Progenitor cell of endocrine pancreas (in vitro differentiated cells): ENCODE measurements around the gene HTR2B. TPM values are rescaled to one million over a fixed set of nuclear protein-coding genes. Genes with fewer than 3 reads are reported as not detected.
"Not testable (repeated sequence)": the region's sequence is repeated elsewhere in the genome, so short reads cannot be mapped to it uniquely, and the experiment has no call there.

Experiments used
- DNase-seq: peaks from one replicate; pipeline ENCODE4 v3.0.0; 2021; ENCODE audit warnings: low spot score; ENCODE audit not compliant: unreplicated experiment
- H3K27ac Mint-ChIP-seq: 2 replicates; pipeline ENCODE4 v1.8.0; 2021; ENCODE audit warnings: mild to moderate bottlenecking, moderate library complexity, mixed read lengths
- H3K27me3 Mint-ChIP-seq: 2 replicates; pipeline ENCODE4 v1.8.0; 2021; ENCODE audit warnings: mixed read lengths
- H3K36me3 Mint-ChIP-seq: 2 replicates; pipeline ENCODE4 v1.8.0; 2022; ENCODE audit warnings: mixed read lengths; ENCODE audit not compliant: insufficient read depth
- H3K4me1 Mint-ChIP-seq: 2 replicates; pipeline ENCODE4 v1.8.0; 2021; ENCODE audit warnings: low read depth, mixed read lengths
- H3K4me3 Mint-ChIP-seq: 2 replicates; pipeline ENCODE4 v1.8.0; 2021; ENCODE audit warnings: low read depth, mild to moderate bottlenecking, moderate library complexity, mixed read lengths
- H3K9me3 Mint-ChIP-seq: 2 replicates; pipeline ENCODE4 v1.8.0; 2021; ENCODE audit warnings: low read depth, mixed read lengths
- total RNA-seq: library from RNA; stranded (reverse); gene quantifications from 2 replicates; pipeline ENCODE4 v1.2.1, GENCODE V29; 2021
- TF ChIP-seq, protein P1 (sequence below): fragments of 200-600 bp; sonication (generic); IDR thresholded peaks from one replicate; pipeline ENCODE4 v1.5.0; 2021; ENCODE audit warnings: antibody characterized with exemption, mild to moderate bottlenecking; ENCODE audit not compliant: unreplicated experiment

HTR2B gene
- total RNA-seq, 1 donor from 2014 or later, result not detected

DNA sequence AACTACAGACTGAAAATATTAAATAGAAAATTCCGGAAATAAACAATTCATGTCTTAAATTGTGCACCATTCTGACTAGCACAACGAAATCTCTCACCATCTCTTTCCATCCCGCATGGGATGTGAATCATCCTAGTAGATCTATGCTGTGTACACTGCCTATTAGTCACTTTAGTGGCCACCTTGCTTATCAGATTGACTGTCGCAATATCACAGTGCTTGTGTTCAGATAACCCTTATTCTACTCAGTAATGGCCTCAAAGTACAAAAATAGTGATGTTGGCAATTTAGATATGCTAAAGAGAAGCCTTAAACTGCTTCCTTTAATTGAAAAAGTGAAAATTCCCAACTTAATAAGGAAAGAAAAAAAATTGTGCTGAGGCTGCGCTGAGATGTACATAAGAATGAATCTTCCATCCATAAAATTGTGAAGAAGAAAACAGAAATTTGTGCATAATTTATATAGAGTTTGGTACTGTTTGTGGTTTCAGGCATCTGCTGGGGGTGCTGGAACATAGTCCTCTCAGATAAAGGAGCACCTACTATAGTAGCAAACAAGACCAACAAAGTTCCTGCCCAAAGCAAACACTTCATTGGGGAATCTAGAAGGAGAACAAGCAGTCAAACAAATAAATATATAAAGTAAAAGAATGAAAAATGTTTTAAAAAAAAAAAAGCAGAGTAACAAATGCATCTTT is 56.2 kb downstream of the HTR2B start:
- H3K4me3 Mint-ChIP-seq, result no peak overlapping the region
- H3K27ac Mint-ChIP-seq, result no peak overlapping the region
- no peak for DNase-seq
- H3K27me3 Mint-ChIP-seq, result no peaks in the 10 kb centered on the region
- TF ChIP-seq, protein P1, sequence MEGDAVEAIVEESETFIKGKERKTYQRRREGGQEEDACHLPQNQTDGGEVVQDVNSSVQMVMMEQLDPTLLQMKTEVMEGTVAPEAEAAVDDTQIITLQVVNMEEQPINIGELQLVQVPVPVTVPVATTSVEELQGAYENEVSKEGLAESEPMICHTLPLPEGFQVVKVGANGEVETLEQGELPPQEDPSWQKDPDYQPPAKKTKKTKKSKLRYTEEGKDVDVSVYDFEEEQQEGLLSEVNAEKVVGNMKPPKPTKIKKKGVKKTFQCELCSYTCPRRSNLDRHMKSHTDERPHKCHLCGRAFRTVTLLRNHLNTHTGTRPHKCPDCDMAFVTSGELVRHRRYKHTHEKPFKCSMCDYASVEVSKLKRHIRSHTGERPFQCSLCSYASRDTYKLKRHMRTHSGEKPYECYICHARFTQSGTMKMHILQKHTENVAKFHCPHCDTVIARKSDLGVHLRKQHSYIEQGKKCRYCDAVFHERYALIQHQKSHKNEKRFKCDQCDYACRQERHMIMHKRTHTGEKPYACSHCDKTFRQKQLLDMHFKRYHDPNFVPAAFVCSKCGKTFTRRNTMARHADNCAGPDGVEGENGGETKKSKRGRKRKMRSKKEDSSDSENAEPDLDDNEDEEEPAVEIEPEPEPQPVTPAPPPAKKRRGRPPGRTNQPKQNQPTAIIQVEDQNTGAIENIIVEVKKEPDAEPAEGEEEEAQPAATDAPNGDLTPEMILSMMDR, result no peak
- no peaks in the 10 kb centered on the region for H3K9me3 Mint-ChIP-seq
- H3K4me1 Mint-ChIP-seq, result no peaks in the 10 kb centered on the region
- peaks cover 16% of the 10 kb centered on the region for H3K36me3 Mint-ChIP-seq

DNA sequence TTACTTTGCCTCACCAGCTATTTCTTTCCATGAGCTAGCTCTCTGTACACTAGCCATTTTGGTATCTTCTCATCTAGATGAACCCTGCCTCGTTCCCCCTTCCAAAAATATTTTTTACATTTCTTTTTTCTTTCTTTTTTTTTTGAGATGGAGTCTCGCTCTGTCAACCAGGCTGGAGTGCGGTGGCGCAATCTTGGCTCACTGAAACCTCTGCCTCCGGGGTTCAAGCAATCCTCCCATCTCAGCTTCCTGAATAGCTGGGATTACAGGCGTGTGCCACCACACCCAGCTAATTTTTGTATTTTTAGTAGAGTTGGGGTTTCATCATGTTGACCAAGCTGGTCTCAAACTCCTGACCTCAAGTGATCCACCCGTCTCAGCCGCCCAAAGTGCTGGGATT is 57.3 kb downstream of the HTR2B start:
- H3K27me3 Mint-ChIP-seq, H3K9me3 Mint-ChIP-seq, H3K4me1 Mint-ChIP-seq, H3K27ac Mint-ChIP-seq, DNase-seq, H3K4me3 Mint-ChIP-seq: not testable (repeated sequence)
- H3K36me3 Mint-ChIP-seq, result peaks cover 17% of the 10 kb centered on the region

DNA sequence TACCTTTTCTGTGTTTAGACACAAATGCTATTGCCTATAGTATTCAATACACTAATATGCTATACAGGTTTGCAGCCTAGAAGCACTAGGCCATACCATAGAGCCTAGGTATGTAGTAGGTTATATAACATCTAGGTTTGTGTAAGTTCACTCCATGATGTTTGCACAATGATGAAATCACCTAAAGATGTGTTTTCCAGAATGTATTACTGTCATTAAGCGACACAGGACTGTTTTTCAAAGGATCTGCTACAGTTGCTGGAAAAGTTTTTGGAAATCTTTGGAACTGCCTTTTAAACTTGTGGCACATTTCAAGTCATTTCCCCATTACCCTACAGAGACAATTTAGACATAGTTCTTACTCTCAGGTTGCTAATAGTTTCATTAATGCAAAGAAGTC is 58.9 kb downstream of the HTR2B start:
- H3K9me3 Mint-ChIP-seq, result no peaks in the 10 kb centered on the region
- peaks cover 21% of the 10 kb centered on the region for H3K36me3 Mint-ChIP-seq
- H3K4me3 Mint-ChIP-seq, result no peak overlapping the region
- H3K4me1 Mint-ChIP-seq, result no peaks in the 10 kb centered on the region
- H3K27ac Mint-ChIP-seq, result no peak overlapping the region
- H3K27me3 Mint-ChIP-seq, result no peaks in the 10 kb centered on the region
- no peak for DNase-seq
- TF ChIP-seq, protein P1, result no peak

DNA sequence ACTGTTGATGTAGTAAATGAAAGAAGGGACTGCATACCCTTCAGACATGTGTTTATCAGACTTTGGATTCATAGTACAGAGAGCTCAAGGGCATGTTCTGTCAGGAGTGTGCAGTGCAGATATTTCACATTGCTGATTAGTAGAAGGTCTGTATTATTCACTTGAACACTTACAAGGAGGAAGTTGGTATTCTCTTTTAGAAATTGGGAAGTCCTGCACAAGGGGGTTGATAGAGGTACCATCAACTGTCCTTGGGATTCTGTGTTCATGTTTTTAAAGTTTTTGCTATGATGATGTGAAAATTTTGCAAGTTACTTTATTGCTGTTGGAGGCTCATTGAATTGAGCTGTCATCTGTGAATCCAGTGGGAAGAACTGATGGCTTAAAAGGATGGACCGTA is 61.5 kb downstream of the HTR2B start:
- H3K4me3 Mint-ChIP-seq, result no peak overlapping the region
- H3K4me1 Mint-ChIP-seq, result peaks cover 15% of the 10 kb centered on the region
- no peaks in the 10 kb centered on the region for H3K27me3 Mint-ChIP-seq
- DNase-seq, result no peak
- H3K36me3 Mint-ChIP-seq, result peaks cover 16% of the 10 kb centered on the region
- no peak overlapping the region for H3K27ac Mint-ChIP-seq
- H3K9me3 Mint-ChIP-seq, result no peaks in the 10 kb centered on the region
- TF ChIP-seq, protein P1, result no peak

DNA sequence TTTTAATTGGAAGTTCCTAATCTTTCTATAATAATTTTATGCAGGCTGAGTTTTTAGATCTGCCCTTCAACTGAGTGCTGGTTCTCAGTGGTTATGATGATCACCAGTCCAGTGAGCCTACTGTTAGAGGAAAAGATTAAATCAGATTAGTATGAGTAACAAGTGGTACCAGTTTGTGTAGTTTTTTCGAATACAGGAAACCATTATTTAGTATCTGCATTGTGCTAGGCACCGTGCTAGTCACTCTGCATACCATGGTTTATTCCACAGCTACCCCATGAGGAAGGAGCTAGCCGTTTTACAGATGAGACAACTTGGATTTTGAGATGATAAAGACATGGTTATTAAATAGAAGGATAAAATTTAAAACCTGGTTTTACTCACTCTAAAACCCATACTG is 62.1 kb downstream of the HTR2B start:
- H3K27me3 Mint-ChIP-seq, result no peaks in the 10 kb centered on the region

More for the DNA sequence above, 62.1 kb downstream of the HTR2B start:
- Mint-ChIP-seq H3K27ac (no peak overlapping the region), H3K36me3 (peaks cover 11% of the 10 kb centered on the region), H3K9me3 (no peaks in the 10 kb centered on the region), H3K4me1 (peaks cover 21% of the 10 kb centered on the region), H3K4me3 (no peak overlapping the region)
- TF ChIP-seq, protein P1, result no peak
- DNase-seq, result no peak
